Breast epithelium (tissue), 3 donors: ENCODE results near the gene NOL4L.

Source experiments
- POLR2A ChIP-seq: fragments of 450-650 bp; IDR thresholded peaks from one replicate; pipeline ENCODE4 v1.6.1; 2016; ENCODE audit warnings: antibody characterized with exemption, mild to moderate bottlenecking, moderate library complexity
- POLR2AphosphoS5 ChIP-seq, 3 donors: sonication (generic); formaldehyde crosslinking; IDR thresholded peaks; one replicate each; pipeline ENCODE4 v1.6.1; 2017; ENCODE audit warnings: antibody characterized with exemption in 3 of 3

- TF ChIP-seq POLR2AphosphoS5 (IDR thresholded peaks at IDR 0.05) (no peak), POLR2A (no peak)
Measured at GRCh38 chr20:32595143-32595542, 10.0 kb upstream of the NOL4L start.
